ENCODE results near the gene SHKBP1.

GRCh38 chr19:40614622-40615411 is 38.1 kb downstream of the SHKBP1 start:
- TF ChIP-seq FOXP2 (optimal IDR thresholded peaks at IDR 0.05; ENCODE audit: borderline replicate concordance, extremely low read depth, extremely low read length, insufficient read depth) (no peak), POLR2AphosphoS5 (IDR thresholded peaks at IDR 0.05; ENCODE audit: low read depth, low read length) (no peak; the same call in 1 of the 2 replicates)
